ENCODE results near the gene LCTL. TPM values are rescaled to one million over a fixed set of nuclear protein-coding genes. Genes with fewer than 3 reads are reported as not detected.

The LCTL gene
- total and polyA plus RNA-seq, 2 of the 8 experiments (the other 6 are each of a cell fraction or from before 2014, with no cell fraction given) = 5.5 to 6.2 TPM

DNA sequence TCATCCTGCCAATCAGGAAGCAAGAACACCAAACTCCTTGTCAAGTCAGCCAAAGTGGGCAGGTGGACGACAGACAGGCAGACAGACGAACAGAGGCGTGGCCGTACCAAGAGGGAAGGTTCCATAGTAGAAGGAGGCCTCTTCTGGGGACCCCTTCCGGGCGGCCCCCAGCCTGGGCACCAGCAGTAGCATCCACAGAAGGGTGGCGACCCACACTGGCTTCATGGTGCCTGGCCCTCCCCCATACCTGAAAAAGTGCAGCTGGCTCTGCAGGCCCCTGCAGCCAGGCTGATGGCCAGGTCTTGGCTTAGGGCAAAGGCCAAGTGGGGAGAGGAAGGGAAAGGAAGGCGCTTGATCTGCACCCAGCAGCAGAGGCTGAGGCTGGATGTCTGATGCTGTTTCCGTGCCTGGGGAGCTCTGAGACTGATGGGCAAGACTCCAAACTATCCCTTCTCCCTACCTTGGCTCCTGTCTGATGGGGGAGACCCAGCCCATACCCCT, 607 bp downstream of the LCTL start:
- no peak overlapping the region for H3K56ac ChIP-seq (replicated peaks; ENCODE audit: insufficient read length, low read depth, low read length)
- peak overlapping the region; percentile 83 for H4K91ac ChIP-seq (replicated peaks; ENCODE audit: insufficient read length, low read length)
- peak overlapping the region; percentile 75; the same call in 1 of the 2 replicates for H2BK15ac ChIP-seq (ENCODE audit: low read length)
- 0 out of 2 replicates have a peak, but pooled peaks cover 2% of the 10 kb centered on the region for H3K23me2 ChIP-seq (ENCODE audit: low read depth, low read length)
- peak overlapping the region; percentile 62 to 68 for H3K4me2 ChIP-seq (ENCODE audit: insufficient read depth in 1 of 2, low read depth in 2 of 2, low read length in 2 of 2)
- H3K18ac ChIP-seq (ENCODE audit: extremely low read depth, low read length) = peak overlapping the region; percentile 42
- H3K4ac ChIP-seq (replicated peaks; ENCODE audit: insufficient read length, low read depth, low read length) = peak overlapping the region; percentile 81
- H3K27ac ChIP-seq (ENCODE audit: low read depth, low read length) = 0 out of 2 replicates have a peak overlapping the region, but pooled peaks have one; percentile 5
- peak overlapping the region; percentile 44 for H2BK120ac ChIP-seq (replicated peaks; ENCODE audit: low read depth, low read length)
- ChIA-PET POLR2A (ENCODE audit: partially characterized antibody) (interaction anchor here (0.9 to 5.5 kb wide), 5 partner anchors 21 to 74 kb away, joined by 3 to 38 read pairs (median 7); partner anchors contain the start of genes RPL4, SNAPC5 and ZWILCH), CTCF (ENCODE audit: partially characterized antibody) (interaction anchor here (0.6 to 3.2 kb wide), 10 partner anchors 10 to 287 kb away, joined by 3 to 17 read pairs (median 6); partner anchors contain the start of gene SMAD6)
- FAIRE-seq = no peak
- H2BK12ac ChIP-seq (ENCODE audit: low read depth, low read length) = peak overlapping the region; percentile 77; the same call in 1 of the 2 replicates
- H2AFZ ChIP-seq (ENCODE audit: low read length) = peak overlapping the region; percentile 99
- H2BK20ac ChIP-seq (ENCODE audit: low read length) = peak overlapping the region; percentile 66; the same call in 1 of the 2 replicates
- H3K79me1 ChIP-seq (ENCODE audit: low read depth, low read length) = no peaks in the 10 kb centered on the region
- H4K5ac ChIP-seq (ENCODE audit: insufficient read length, low read depth, low read length) = peak overlapping the region; percentile 67
- H2AK5ac ChIP-seq (ENCODE audit: low read depth, low read length) = no peak overlapping the region
- H3K36me3 ChIP-seq (ENCODE audit: control insufficient read depth in 2 of 4, insufficient read depth in 4 of 4, low read length in 3 of 4) = no peaks in the 10 kb centered on the region
- peaks cover 0 to 3% of the 10 kb centered on the region in 2 experiments for H4K20me1 ChIP-seq (replicated peaks in 1 of 2; ENCODE audit: control insufficient read depth in 1 of 2, insufficient read depth in 2 of 2, low read length in 2 of 2)
- H3K4me3 ChIP-seq (ENCODE audit: extremely low read depth in 1 of 4, insufficient read depth in 2 of 4, low read depth in 3 of 4, low read length in 4 of 4) = peak overlapping the region in 3 of 4 experiments; percentile 23 to 49 (median 34); a peak in 4 of 8 replicates
- 76% methylated on average over 9 of the region's 9 CpGs; no CpG with 5 or more reads in 1 of the 2 experiments for WGBS, 2 experiments (ENCODE audit: extremely low coverage in 1 of 2, insufficient coverage in 1 of 2, insufficient read length in 1 of 2, insufficient replicate concordance in 2 of 2, low coverage in 1 of 2, low lambda C conversion rate in 2 of 2, missing lambda C conversion rate in 1 of 2)
- H3K27me3 ChIP-seq (replicated peaks in 1 of 4; ENCODE audit: control insufficient read depth in 3 of 4, extremely low read depth in 1 of 4, insufficient read depth in 3 of 4, low read length in 3 of 4) = no peaks in the 10 kb centered on the region
- TF ChIP-seq GTF2F1 (IDR thresholded peaks at IDR 0.05; ENCODE audit: borderline replicate concordance, low read depth, low read length) = no peak
- no peak for TF ChIP-seq POLR2AphosphoS5 (IDR thresholded peaks at IDR 0.05; ENCODE audit: low read depth, low read length)
- no peak overlapping the region for H3K23ac ChIP-seq (ENCODE audit: insufficient read length)
- peak overlapping the region; percentile 47; the same call in 1 of the 2 replicates for H2BK5ac ChIP-seq (ENCODE audit: low read depth, low read length)
- no peaks in the 10 kb centered on the region for H3K79me2 ChIP-seq (ENCODE audit: control insufficient read depth in 1 of 2, insufficient read depth in 2 of 2, low read length in 2 of 2)
- H4K8ac ChIP-seq (ENCODE audit: extremely low read depth, insufficient read depth, low read length) = peak overlapping the region; percentile 75
- H3K9ac ChIP-seq (replicated peaks in 1 of 4; ENCODE audit: extremely low read depth in 1 of 4, low read depth in 3 of 4, low read length in 3 of 4) = peak overlapping the region in 1 of 4 experiments; percentile 13; a peak in 1 of 7 replicates
- no peak overlapping the region for H3K14ac ChIP-seq (ENCODE audit: insufficient read length)
- H3K9me3 ChIP-seq (ENCODE audit: insufficient read depth in 2 of 2, low read depth in 1 of 2, low read length in 1 of 2) = no peaks in the 10 kb centered on the region
- DNase-seq (ENCODE audit: low read depth in 1 of 2, low spot score in 2 of 2) = no peak
- H3K4me1 ChIP-seq (replicated peaks in 1 of 4; ENCODE audit: control insufficient read depth in 3 of 4, insufficient read depth in 4 of 4, low read length in 3 of 4) = peaks cover 4 to 22% (median 17%) of the 10 kb centered on the region in 4 experiments

All from H1 (cell line).